HepG2 (cell line): ENCODE data around the gene PPARA. TPM values are rescaled to one million over a fixed set of nuclear protein-coding genes. Genes with fewer than 3 reads are reported as not detected.

Experiments
- ATAC-seq: fragments of 200-7000 bp; cut with Tn5 transposase; 3 replicates; pipeline ENCODE4 v1.9.1; 2020; ENCODE audit warnings: mild to moderate bottlenecking, moderate library complexity
- BruUV-seq: library from RNA; stranded (reverse); fragments of 400-500 nt; replicated peaks from 2 replicates; lab custom pipeline; 2021; lab: Mats Ljungman, UMichigan
- CTCF ChIA-PET: fragments of 300-600 bp; formaldehyde crosslinking; extraction: SDS; loops from one replicate; lab custom pipeline; 2021; ENCODE audit warnings: low total read pairs, inconsistent platforms, low intra/inter-chr PET ratio; lab: Yijun Ruan, JAX
- POLR2A ChIA-PET: fragments of 350-600 bp; sonication (Branson Sonifier 250); formaldehyde crosslinking; loops from one replicate; lab custom pipeline; 2020; ENCODE audit warnings: antibody characterized with exemption, inconsistent platforms; lab: Yijun Ruan, JAX
- DNase-seq: peaks from one replicate; pipeline ENCODE4 v3.0.0-alpha.2; 2015; ENCODE audit warnings: low spot score
- FAIRE-seq: peaks from 3 replicates; lab custom pipeline; 2011; peaks lifted over from hg19 to GRCh38; lab: Jason Lieb, UNC
- H2AFZ ChIP-seq: one replicate; pipeline ENCODE4 v1.6.1; 2011; ENCODE audit warnings: low read length, inconsistent platforms
- H3K27ac ChIP-seq: fragments of 300-600 bp; 3 replicates; pipeline ENCODE4 v1.8.0; 2011; ENCODE audit warnings: mixed run types, mild to moderate bottlenecking, mixed read lengths, low read length, inconsistent platforms; ENCODE audit not compliant: insufficient read depth; ENCODE audit errors: extremely low read length
- H3K27me3 ChIP-seq, 2 experiments: fragments of 200-600 bp in 1 of 2; 2 replicates in 1 of 2; 3 replicates in 1 of 2; pipeline versions ENCODE4 v1.6.0 to v1.8.0; 2011; ENCODE audit warnings: low read length in 2 of 2, mild to moderate bottlenecking in 2 of 2, moderate library complexity in 2 of 2, inconsistent platforms in 1 of 2; ENCODE audit not compliant: insufficient read depth in 2 of 2, control insufficient read depth in 1 of 2
- H3K36me3 ChIP-seq, 2 experiments: fragments of 200-600 bp in 1 of 2; replicated peaks in 1 of 2; 2 replicates in 1 of 2; 3 replicates in 1 of 2; pipeline versions ENCODE4 v1.5.1 to v1.8.0; 2011; ENCODE audit warnings: low read length in 2 of 2, inconsistent platforms in 1 of 2; ENCODE audit not compliant: insufficient read depth in 2 of 2, control insufficient read depth in 1 of 2
- H3K4me1 ChIP-seq: 2 replicates; pipeline ENCODE4 v1.5.1; 2012; ENCODE audit warnings: low read length, inconsistent platforms; ENCODE audit not compliant: insufficient read depth
- H3K4me2 ChIP-seq: 2 replicates; pipeline ENCODE4 v1.6.0; 2011; ENCODE audit warnings: low read depth, low read length, inconsistent platforms
- H3K4me3 ChIP-seq, 3 experiments: fragments of 200-600 bp in 1 of 3; sonication (generic), shearing (Covaris generic) in 1 of 3; replicated peaks in 1 of 3; 2 replicates each; pipeline ENCODE4 v1.5.1; 2011 to 2016; ENCODE audit warnings: low read length in 3 of 3, inconsistent platforms in 2 of 3, low read depth in 2 of 3, mild to moderate bottlenecking in 2 of 3, control low read depth in 1 of 3, mixed read lengths in 1 of 3; ENCODE audit not compliant: insufficient read depth in 1 of 3
- H3K79me2 ChIP-seq: one replicate; pipeline ENCODE4 v1.6.1; 2011; ENCODE audit warnings: low read length, inconsistent platforms; ENCODE audit not compliant: insufficient read depth
- H3K9ac ChIP-seq: 2 replicates; pipeline ENCODE4 v1.6.0; 2011; ENCODE audit warnings: mild to moderate bottlenecking, low read depth, low read length, inconsistent platforms; ENCODE audit not compliant: insufficient read depth
- H3K9me3 ChIP-seq: 2 replicates; pipeline ENCODE4 v1.5.1; 2012; ENCODE audit warnings: mild to moderate bottlenecking, low read length
- H4K20me1 ChIP-seq: 2 replicates; pipeline ENCODE4 v1.6.0; 2011; ENCODE audit warnings: inconsistent platforms, mild to moderate bottlenecking, low read length, moderate library complexity; ENCODE audit not compliant: insufficient read depth
- CBFB ChIP-seq: sonication (generic); formaldehyde crosslinking; IDR thresholded peaks from 2 replicates; pipeline ENCODE4 v1.4.0; 2020; ENCODE audit warnings: missing genetic modification reagents
- ELF4 ChIP-seq: sonication (generic); formaldehyde crosslinking; IDR thresholded peaks from 2 replicates; pipeline ENCODE4 v1.5.0; 2020; ENCODE audit warnings: missing genetic modification reagents, mild to moderate bottlenecking, moderate library complexity, borderline replicate concordance
- HDAC1 ChIP-seq: sonication (generic); formaldehyde crosslinking; IDR thresholded peaks from 2 replicates; pipeline ENCODE4 v1.5.1; 2020; ENCODE audit warnings: mild to moderate bottlenecking, missing genetic modification reagents
- PITX1 ChIP-seq: sonication (generic); formaldehyde crosslinking; IDR thresholded peaks from 2 replicates; pipeline ENCODE4 v1.5.1; 2020; ENCODE audit warnings: mild to moderate bottlenecking, missing genetic modification reagents
- ZNF644 ChIP-seq: IDR thresholded peaks from 2 replicates; pipeline ENCODE4 v1.6.1; 2016; ENCODE audit warnings: low read depth
- ZNF674 ChIP-seq: sonication (generic); formaldehyde crosslinking; IDR thresholded peaks from 2 replicates; pipeline ENCODE4 v1.5.0; 2020; ENCODE audit warnings: low read depth, mild to moderate bottlenecking, missing genetic modification reagents
- ZNF816 ChIP-seq: sonication (generic); formaldehyde crosslinking; IDR thresholded peaks from 2 replicates; pipeline ENCODE4 v1.8.0; 2022; ENCODE audit warnings: missing genetic modification reagents, mild to moderate bottlenecking, borderline replicate concordance
- WGBS: methylation state at CpG from one replicate; pipeline ENCODE4 v1.1.6; 2017; ENCODE audit warnings: low lambda C conversion rate; 5-methylcytosine and 5-hydroxymethylcytosine counted together
- in situ Hi-C: cut with HindIII; loops from 2 replicates; pipeline ENCODE4 v1.10.0; 2017; ENCODE audit warnings: low pct_unique_long_range_greater_than_20kb; ENCODE audit not compliant: extremely low pct_ligation_motif_present
- intact Hi-C: fragments of 100-400 bp; cut with micrococcal nuclease; formaldehyde crosslinking; loops from one replicate; pipeline ENCODE4 v1.10.0; 2022; ENCODE audit not compliant: unreplicated experiment
- polyA plus RNA-seq, 8 experiments: library from polyadenylated mRNA; depleted of rRNA in 3 of 8; stranded (reverse) in 7 of 8; unstranded in 1 of 8; fragments of >200 nt; fragmentation: Illumina TruSeq in 4 of 8; extraction: Trizol in 4 of 8; gene quantifications; 2 replicates each; pipeline versions ENCODE4 v1.2.1 to v1.2.3, GENCODE V29; 2011 to 2016; ENCODE audit warnings: low read depth in 4 of 8, missing spikeins in 1 of 8, mixed read lengths in 1 of 8; ENCODE audit not compliant: insufficient read depth in 1 of 8
- total RNA-seq, 5 experiments: library from RNA; depleted of rRNA; stranded (reverse); fragments of >200 nt; fragmentation: Illumina TruSeq; extraction: Trizol; gene quantifications; 2 replicates each; pipeline ENCODE4 v1.2.3, GENCODE V29; 2016; ENCODE audit warnings: low read depth in 1 of 5
- TF ChIP-seq, protein P1 (sequence below): sonication (generic); formaldehyde crosslinking; IDR thresholded peaks from 2 replicates; pipeline ENCODE4 v1.8.1; 2023; ENCODE audit warnings: mild to moderate bottlenecking, missing genetic modification reagents
- TF ChIP-seq, protein P2 (sequence below): IDR thresholded peaks from 2 replicates; pipeline ENCODE4 v1.4.0; 2020; ENCODE audit warnings: mild to moderate bottlenecking, missing genetic modification reagents

The PPARA gene
- total and polyA plus RNA-seq, 2 of the 13 experiments (the other 11 are each of a cell fraction or from before 2014, with no cell fraction given) = 18.2 to 24.7 TPM

DNA sequence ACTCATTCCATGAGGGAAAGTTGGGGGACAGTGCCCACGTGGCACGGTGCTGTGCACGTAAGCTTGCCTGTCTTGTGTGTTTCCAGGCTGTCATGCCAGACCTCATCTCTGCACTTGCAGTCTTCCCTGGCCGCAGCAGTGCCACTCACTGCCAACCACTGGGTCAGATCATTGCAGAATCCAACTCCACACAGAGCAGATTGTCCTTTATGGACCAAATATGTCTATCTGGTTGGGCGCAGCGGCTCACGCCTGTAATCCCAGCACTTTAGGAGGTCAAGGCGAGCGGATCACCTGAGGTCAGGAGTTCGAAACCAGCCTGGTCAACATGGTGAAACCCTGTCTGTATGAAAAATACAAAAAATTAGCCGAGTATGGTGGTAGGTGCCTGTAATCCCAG is 4.4 kb upstream of the PPARA start:
- POLR2A ChIA-PET = interaction anchor here (4.3 to 4.9 kb wide), 2 partner anchors 11 to 122 kb away, joined by 40 to 54 read pairs; partner anchors contain the start of gene TTC38
- Histone ChIP-seq H3K9me3 (no peaks in the 10 kb centered on the region), H2AFZ (no peak overlapping the region), H3K4me3 (no peak overlapping the region), H3K4me2 (no peak overlapping the region), H3K36me3 (no peaks in the 10 kb centered on the region), H3K9ac (no peak overlapping the region), H4K20me1 (no peaks in the 10 kb centered on the region), H3K79me2 (no peaks in the 10 kb centered on the region), H3K27me3 (no peaks in the 10 kb centered on the region), H3K4me1 (peaks cover 57% of the 10 kb centered on the region), H3K27ac (no peak overlapping the region)
- WGBS = 74% methylated on average over 9 of the region's 11 CpGs
- no peak for DNase-seq
- CTCF ChIA-PET = no interaction called here
- FAIRE-seq = no peak
- no peak for TF ChIP-seq ZNF816 (CRISPR knock-in tag)
- TF ChIP-seq HDAC1 (CRISPR knock-in tag) = no peak
- no peak for TF ChIP-seq ZNF644 (CRISPR knock-in tag)
- TF ChIP-seq, protein P1, sequence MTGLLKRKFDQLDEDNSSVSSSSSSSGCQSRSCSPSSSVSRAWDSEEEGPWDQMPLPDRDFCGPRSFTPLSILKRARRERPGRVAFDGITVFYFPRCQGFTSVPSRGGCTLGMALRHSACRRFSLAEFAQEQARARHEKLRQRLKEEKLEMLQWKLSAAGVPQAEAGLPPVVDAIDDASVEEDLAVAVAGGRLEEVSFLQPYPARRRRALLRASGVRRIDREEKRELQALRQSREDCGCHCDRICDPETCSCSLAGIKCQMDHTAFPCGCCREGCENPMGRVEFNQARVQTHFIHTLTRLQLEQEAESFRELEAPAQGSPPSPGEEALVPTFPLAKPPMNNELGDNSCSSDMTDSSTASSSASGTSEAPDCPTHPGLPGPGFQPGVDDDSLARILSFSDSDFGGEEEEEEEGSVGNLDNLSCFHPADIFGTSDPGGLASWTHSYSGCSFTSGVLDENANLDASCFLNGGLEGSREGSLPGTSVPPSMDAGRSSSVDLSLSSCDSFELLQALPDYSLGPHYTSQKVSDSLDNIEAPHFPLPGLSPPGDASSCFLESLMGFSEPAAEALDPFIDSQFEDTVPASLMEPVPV = no peak
- TF ChIP-seq, protein P2, sequence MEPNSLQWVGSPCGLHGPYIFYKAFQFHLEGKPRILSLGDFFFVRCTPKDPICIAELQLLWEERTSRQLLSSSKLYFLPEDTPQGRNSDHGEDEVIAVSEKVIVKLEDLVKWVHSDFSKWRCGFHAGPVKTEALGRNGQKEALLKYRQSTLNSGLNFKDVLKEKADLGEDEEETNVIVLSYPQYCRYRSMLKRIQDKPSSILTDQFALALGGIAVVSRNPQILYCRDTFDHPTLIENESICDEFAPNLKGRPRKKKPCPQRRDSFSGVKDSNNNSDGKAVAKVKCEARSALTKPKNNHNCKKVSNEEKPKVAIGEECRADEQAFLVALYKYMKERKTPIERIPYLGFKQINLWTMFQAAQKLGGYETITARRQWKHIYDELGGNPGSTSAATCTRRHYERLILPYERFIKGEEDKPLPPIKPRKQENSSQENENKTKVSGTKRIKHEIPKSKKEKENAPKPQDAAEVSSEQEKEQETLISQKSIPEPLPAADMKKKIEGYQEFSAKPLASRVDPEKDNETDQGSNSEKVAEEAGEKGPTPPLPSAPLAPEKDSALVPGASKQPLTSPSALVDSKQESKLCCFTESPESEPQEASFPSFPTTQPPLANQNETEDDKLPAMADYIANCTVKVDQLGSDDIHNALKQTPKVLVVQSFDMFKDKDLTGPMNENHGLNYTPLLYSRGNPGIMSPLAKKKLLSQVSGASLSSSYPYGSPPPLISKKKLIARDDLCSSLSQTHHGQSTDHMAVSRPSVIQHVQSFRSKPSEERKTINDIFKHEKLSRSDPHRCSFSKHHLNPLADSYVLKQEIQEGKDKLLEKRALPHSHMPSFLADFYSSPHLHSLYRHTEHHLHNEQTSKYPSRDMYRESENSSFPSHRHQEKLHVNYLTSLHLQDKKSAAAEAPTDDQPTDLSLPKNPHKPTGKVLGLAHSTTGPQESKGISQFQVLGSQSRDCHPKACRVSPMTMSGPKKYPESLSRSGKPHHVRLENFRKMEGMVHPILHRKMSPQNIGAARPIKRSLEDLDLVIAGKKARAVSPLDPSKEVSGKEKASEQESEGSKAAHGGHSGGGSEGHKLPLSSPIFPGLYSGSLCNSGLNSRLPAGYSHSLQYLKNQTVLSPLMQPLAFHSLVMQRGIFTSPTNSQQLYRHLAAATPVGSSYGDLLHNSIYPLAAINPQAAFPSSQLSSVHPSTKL = no peak
- TF ChIP-seq CBFB = no peak
- TF ChIP-seq ELF4 = no peak
- TF ChIP-seq PITX1 (CRISPR knock-in tag) = no peak
- TF ChIP-seq ZNF674 (CRISPR knock-in tag) = no peak
- no peak for ATAC-seq
- intact Hi-C loops = no loop called here
- in situ Hi-C loops = loop anchor here (25.0 kb wide), 1 partner anchor 391 kb away; the partner anchor contains the start of gene CELSR1
- BruUV-seq = no TSS peak
